ENCODE results near the gene SRSF9. TPM values are rescaled to one million over a fixed set of nuclear protein-coding genes. Genes with fewer than 3 reads are reported as not detected.

Gene SRSF9
- total RNA-seq, 2 experiments from 2014 or later = 175 to 180 TPM

DNA sequence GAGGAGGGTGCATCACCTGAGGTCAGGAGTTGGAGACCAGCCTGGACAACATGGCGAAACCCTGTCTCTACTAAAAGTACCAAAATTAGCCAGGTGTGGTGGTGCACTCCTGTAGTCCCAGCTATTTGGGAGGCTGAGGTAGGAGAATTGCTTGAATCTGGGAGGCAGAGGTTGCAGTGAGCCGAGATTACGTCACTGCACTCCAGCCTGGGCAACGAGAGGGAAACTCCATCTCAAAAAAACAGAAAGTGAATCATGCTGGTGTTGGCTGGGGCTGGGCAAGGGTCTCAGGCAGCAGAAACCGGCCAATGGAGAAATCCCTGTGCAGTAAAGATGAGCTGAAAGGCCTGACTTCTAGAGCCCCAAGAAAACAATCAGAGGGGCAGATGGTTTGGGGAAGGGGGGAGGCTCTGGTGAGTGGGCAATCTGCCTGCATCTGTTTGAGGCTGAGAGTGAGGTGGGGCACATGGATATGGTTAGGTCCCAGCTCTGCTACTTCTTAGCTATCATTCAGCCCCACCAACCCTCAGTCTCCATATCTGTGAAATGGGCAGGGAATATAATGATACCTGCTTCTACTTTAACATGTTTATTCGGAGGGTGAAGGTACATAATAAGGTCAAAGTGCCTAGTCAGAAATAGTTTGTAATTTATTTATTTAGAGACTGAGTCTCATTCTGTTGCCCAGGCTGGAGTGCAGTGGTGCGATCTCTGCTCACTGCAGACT, 52.9 kb downstream of the SRSF9 start:
- Mint-ChIP-seq H3K27me3 (peaks cover 6% of the 10 kb centered on the region), H3K27ac (no peak overlapping the region), H3K9me3 (no peaks in the 10 kb centered on the region), H3K4me1 (no peaks in the 10 kb centered on the region), H3K36me3 (ENCODE audit: low read depth) (no peaks in the 10 kb centered on the region), H3K4me3 (no peak overlapping the region)
- DNase-seq = no peak
- ChIA-PET POLR2A (no interaction called here), CTCF (no interaction called here)

DNA sequence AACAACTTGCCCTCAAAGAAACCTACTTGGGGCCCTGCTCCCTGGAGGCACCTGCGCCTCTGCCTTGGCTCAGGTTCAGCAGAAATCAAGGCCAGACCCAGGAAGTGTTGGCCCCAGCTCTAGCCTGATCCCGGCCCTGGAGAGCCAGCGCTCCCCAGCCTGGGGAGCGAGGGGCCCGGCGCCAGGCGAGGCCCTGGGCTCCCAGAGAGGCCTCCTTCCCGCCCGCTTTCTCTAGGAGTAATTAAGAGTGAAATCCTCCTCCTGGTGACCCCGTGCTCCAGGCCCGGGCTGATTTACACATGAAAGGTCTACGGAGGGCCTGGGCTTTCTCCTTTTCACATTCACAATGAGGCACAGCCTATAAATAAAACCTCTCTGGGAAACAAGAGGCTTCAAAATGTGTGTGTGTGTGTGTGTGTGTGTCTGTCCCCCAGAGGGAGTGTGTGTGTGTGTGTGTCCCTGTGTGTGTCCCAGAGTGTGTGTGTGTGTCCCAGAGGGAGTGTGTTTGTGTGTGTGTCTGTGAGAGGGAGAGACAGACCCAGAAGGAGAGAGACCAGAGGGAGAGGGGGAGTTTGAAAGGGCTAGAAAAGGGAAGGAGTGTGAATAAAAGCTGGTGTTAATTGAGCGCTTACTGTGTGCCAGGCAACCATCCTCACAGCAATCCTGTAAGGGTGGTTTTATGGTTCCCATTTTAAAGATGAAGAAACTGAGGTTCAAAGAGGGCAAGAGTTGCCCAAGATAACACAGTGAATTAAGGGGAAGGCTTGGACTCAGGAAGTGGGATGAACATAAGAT, 55.5 kb downstream of the SRSF9 start:
- H3K4me1 Mint-ChIP-seq = no peaks in the 10 kb centered on the region
- no peak for DNase-seq
- H3K36me3 Mint-ChIP-seq (ENCODE audit: low read depth) = no peaks in the 10 kb centered on the region
- peaks cover 6% of the 10 kb centered on the region for H3K27me3 Mint-ChIP-seq
- H3K9me3 Mint-ChIP-seq = no peaks in the 10 kb centered on the region
- H3K4me3 Mint-ChIP-seq = no peak overlapping the region
- ChIA-PET CTCF (interaction anchor here (1.0 kb wide), 1 partner anchor 12 kb away, joined by 3 read pairs; no protein-coding TSS in a partner anchor), POLR2A (no interaction called here)
- H3K27ac Mint-ChIP-seq = no peak overlapping the region

DNA sequence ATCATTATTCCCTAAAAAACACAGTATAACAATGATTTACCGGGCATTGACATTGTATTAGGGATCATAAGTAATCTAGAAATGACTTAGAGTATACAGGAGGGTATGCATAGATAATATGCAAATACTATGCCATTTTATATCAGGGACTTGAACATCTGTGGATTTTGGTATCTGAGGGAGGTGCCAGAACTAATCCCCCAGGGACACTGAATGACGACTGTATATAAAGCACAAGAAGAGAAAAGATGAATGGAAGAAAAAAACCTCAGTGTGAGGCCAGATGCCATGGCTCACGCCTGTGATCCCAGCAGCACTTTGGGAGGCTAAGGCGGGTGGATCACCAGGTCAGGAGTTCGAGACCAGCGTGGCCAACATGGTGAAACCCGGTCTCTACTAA, 57.1 kb downstream of the SRSF9 start:
- Mint-ChIP-seq H3K27ac (no peak overlapping the region), H3K27me3 (peaks cover 6% of the 10 kb centered on the region), H3K4me1 (no peaks in the 10 kb centered on the region), H3K36me3 (ENCODE audit: low read depth) (no peaks in the 10 kb centered on the region), H3K4me3 (no peak overlapping the region), H3K9me3 (no peaks in the 10 kb centered on the region)
- DNase-seq = no peak
- CTCF ChIA-PET = no interaction called here
- POLR2A ChIA-PET = no interaction called here

Other genes with a start within 250 kb of the SRSF9 start
- 100 to 1,000 TPM; 271 to 274 TPM for gene PXN, start 204.0 kb downstream of the SRSF9 start, total RNA-seq
- gene RNU4-2, start 177.8 kb downstream of the SRSF9 start, total RNA-seq = 1,000 to 10,000 TPM; 3,547 to 4,143 TPM
- 1,000 to 10,000 TPM; 1,910 to 2,156 TPM for gene RNU4-1, start 176.5 kb downstream of the SRSF9 start, total RNA-seq
- 1 to 10 TPM; 1.6 to 1.7 TPM for gene SIRT4, start 167.4 kb downstream of the SRSF9 start, total RNA-seq
- not detected for gene PLA2G1B, start 142.0 kb downstream of the SRSF9 start, total RNA-seq
- gene MSI1, start 100.6 kb downstream of the SRSF9 start, total RNA-seq = not detected
- gene COX6A1, start 31.6 kb downstream of the SRSF9 start, total RNA-seq = 100 to 1,000 TPM; 318 to 323 TPM
- gene TRIAP1, start 23.4 kb downstream of the SRSF9 start, total RNA-seq = 10 to 100 TPM; 20.6 to 21.6 TPM
- gene GATC, start 23.3 kb downstream of the SRSF9 start, total RNA-seq = 10 to 100 TPM; 28.6 to 29.5 TPM
- 100 to 1,000 TPM; 209 to 216 TPM for gene DYNLL1, start 26.4 kb upstream of the SRSF9 start, total RNA-seq
- 10 to 100 TPM; 30.3 to 30.8 TPM for gene COQ5, start 59.4 kb upstream of the SRSF9 start, total RNA-seq
- gene RNF10, start 64.6 kb upstream of the SRSF9 start, total RNA-seq = 100 to 1,000 TPM; 225 to 229 TPM
- gene POP5, start 111.7 kb upstream of the SRSF9 start, total RNA-seq = 10 to 100 TPM; 37.6 to 38.8 TPM
- gene CABP1, start 170.9 kb upstream of the SRSF9 start, total RNA-seq = under 1 TPM; 0.25 to 0.45 TPM
- gene MLEC, start 217.4 kb upstream of the SRSF9 start, total RNA-seq = 10 to 100 TPM; 81.1 to 97.8 TPM
- 10 to 100 TPM; 22.4 to 23.6 TPM for gene UNC119B, start 240.7 kb upstream of the SRSF9 start, total RNA-seq